HCT116 (cell line): Measurements from ENCODE around the gene SELENOM. TPM values are rescaled to one million over a fixed set of nuclear protein-coding genes. Genes with fewer than 3 reads are reported as not detected.

Experiments used
- ATAC-seq: fragments of 200-7000 bp; cut with Tn5 transposase; 2 replicates; pipeline ENCODE4 v1.9.1; 2020; ENCODE audit warnings: mild to moderate bottlenecking, moderate library complexity
- BruUV-seq: library from RNA; stranded (reverse); fragments of 400-500 nt; replicated peaks from 2 replicates; lab custom pipeline; 2021; lab: Mats Ljungman, UMichigan
- CTCF ChIA-PET: fragments of 300-600 bp; sonication (Branson Sonifier 250); formaldehyde crosslinking; loops from one replicate; lab custom pipeline; 2021; ENCODE audit warnings: antibody characterized with exemption; lab: Charles Lee
- POLR2A ChIA-PET: fragments of 300-600, 350-600 bp; sonication (Branson Sonifier 250); formaldehyde crosslinking; loops from one replicate; lab custom pipeline; 2021; ENCODE audit warnings: antibody characterized with exemption; lab: Charles Lee
- RAD21 ChIA-PET, 2 experiments: fragments of 300-600 bp; sonication (Branson Sonifier 250); formaldehyde crosslinking; loops; one replicate each; lab custom pipeline; 2023; ENCODE audit warnings: low total read pairs in 2 of 2; ENCODE audit not compliant: uncharacterized antibody in 2 of 2, unreplicated experiment in 2 of 2, low non-redundant PET in 1 of 2; lab: Charles Lee
- DNase-seq: peaks from one replicate; pipeline ENCODE4 v3.0.0-alpha.2; 2010; ENCODE audit warnings: low read depth, low spot score
- H2AFZ ChIP-seq: fragments of 200-600 bp; shearing (Covaris generic), sonication (generic); 2 replicates; pipeline ENCODE4 v1.6.1; 2017; ENCODE audit warnings: low read depth, mixed run types, mixed read lengths, antibody characterized with exemption, low read length; ENCODE audit not compliant: poor library complexity, severe bottlenecking
- H3K27ac ChIP-seq: 2 replicates; pipeline ENCODE4 v1.5.1; 2012; ENCODE audit warnings: low read depth, low read length
- H3K27me3 ChIP-seq: fragments of 200-600 bp; sonication (generic); 2 replicates; pipeline ENCODE4 v1.6.1; 2016; ENCODE audit warnings: mixed run types, low read length, mixed read lengths; ENCODE audit not compliant: insufficient read depth
- H3K36me3 ChIP-seq, 2 experiments: fragments of 200-500 bp in 1 of 2; fragments of 200-600 bp in 1 of 2; sonication (Bioruptor generic) in 1 of 2; sonication (generic) in 1 of 2; 2 replicates each; pipeline versions ENCODE4 v1.5.1 to v1.6.1; 2014 to 2016; ENCODE audit warnings: low read length in 2 of 2, inconsistent platforms in 1 of 2, mixed read lengths in 1 of 2, mixed run types in 1 of 2; ENCODE audit not compliant: insufficient read depth in 2 of 2, control insufficient read depth in 1 of 2
- H3K4me1 ChIP-seq, 2 experiments: fragments of 200-600 bp in 1 of 2; sonication (generic) in 1 of 2; 2 replicates each; pipeline versions ENCODE4 v1.5.1 to v1.6.1; 2012 to 2017; ENCODE audit warnings: low read length in 2 of 2, inconsistent platforms in 1 of 2, mild to moderate bottlenecking in 1 of 2, mixed read lengths in 1 of 2, mixed run types in 1 of 2, moderate library complexity in 1 of 2; ENCODE audit not compliant: insufficient read depth in 2 of 2, control insufficient read depth in 1 of 2
- H3K4me2 ChIP-seq: fragments of 200-600 bp; sonication (generic); 2 replicates; pipeline ENCODE4 v1.6.1; 2017; ENCODE audit warnings: mixed run types, low read length, mixed read lengths
- H3K4me3 ChIP-seq, 2 experiments: fragments of 200-600 bp in 1 of 2; sonication (generic) in 1 of 2; replicated peaks in 1 of 2; 2 replicates each; pipeline ENCODE4 v1.5.1; 2011 to 2016; ENCODE audit warnings: low read length in 2 of 2, control low read depth in 1 of 2, low read depth in 1 of 2, mild to moderate bottlenecking in 1 of 2, mixed read lengths in 1 of 2, mixed run types in 1 of 2
- H3K79me2 ChIP-seq: fragments of 200-600 bp; sonication (generic); 2 replicates; pipeline ENCODE4 v1.6.1; 2017; ENCODE audit warnings: mild to moderate bottlenecking, mixed run types, low read length, moderate library complexity, mixed read lengths; ENCODE audit not compliant: insufficient read depth
- H3K9ac ChIP-seq: fragments of 200-600 bp; sonication (generic); 2 replicates; pipeline ENCODE4 v1.6.1; 2016; ENCODE audit warnings: low read length, mixed read lengths
- H3K9me2 ChIP-seq: fragments of 200-600 bp; sonication (generic), shearing (Covaris generic); 2 replicates; pipeline ENCODE4 v1.6.1; 2017; ENCODE audit warnings: mixed run types, mild to moderate bottlenecking, moderate library complexity; ENCODE audit not compliant: insufficient read depth
- H3K9me3 ChIP-seq, 2 experiments: fragments of 200-500 bp in 1 of 2; fragments of 200-600 bp in 1 of 2; sonication (Bioruptor generic) in 1 of 2; sonication (generic) in 1 of 2; 2 replicates each; pipeline ENCODE4 v1.6.1; 2014 to 2017; ENCODE audit warnings: low read length in 2 of 2, mixed read lengths in 2 of 2, inconsistent platforms in 1 of 2, low read depth in 1 of 2, mild to moderate bottlenecking in 1 of 2, mixed run types in 1 of 2, moderate library complexity in 1 of 2; ENCODE audit not compliant: control insufficient read depth in 1 of 2, insufficient read depth in 1 of 2
- H4K20me1 ChIP-seq: fragments of 200-600 bp; sonication (generic), shearing (Covaris generic); 2 replicates; pipeline ENCODE4 v1.6.1; 2017; ENCODE audit warnings: mixed run types, mild to moderate bottlenecking, moderate library complexity; ENCODE audit not compliant: insufficient read depth
- CEBPB ChIP-seq: IDR thresholded peaks from 2 replicates; pipeline ENCODE4 v1.6.1; 2012; ENCODE audit warnings: low read depth
- EZH2 ChIP-seq: fragments of 200-600 bp; sonication (generic); IDR thresholded peaks from 2 replicates; pipeline ENCODE4 v1.6.1; 2017; ENCODE audit warnings: antibody characterized with exemption, mixed run types
- TCF7L2 ChIP-seq: IDR thresholded peaks from 2 replicates; pipeline ENCODE4 v1.7.0; 2011; ENCODE audit warnings: borderline replicate concordance, inconsistent platforms; ENCODE audit not compliant: insufficient read depth, insufficient read length; ENCODE audit errors: extremely low read depth
- intact Hi-C: fragments of 100-400 bp; cut with micrococcal nuclease; formaldehyde crosslinking; loops from 2 replicates; pipeline ENCODE4 v1.10.0; 2022
- total RNA-seq: library from RNA; stranded (reverse); gene quantifications from one replicate; pipeline ENCODE4 v1.2.1, GENCODE V29; 2021; ENCODE audit not compliant: unreplicated experiment
- TF ChIP-seq, protein P1 (sequence below): IDR thresholded peaks from 2 replicates; pipeline ENCODE4 v1.6.1; 2012
- TF ChIP-seq, protein P2 (sequence below): IDR thresholded peaks from 2 replicates; pipeline ENCODE4 v1.6.1; 2012
- TF ChIP-seq, protein P3 (sequence below), 3 experiments: fragments of 200-600 bp in 1 of 3; sonication (generic) in 1 of 3; IDR thresholded peaks in 2 of 3; conservative IDR thresholded peaks in 1 of 3; 2 replicates each; pipeline ENCODE4 v1.5.1; 2012 to 2017; ENCODE audit warnings: low read depth in 2 of 3, low read length in 2 of 3, antibody characterized with exemption in 1 of 3, borderline replicate concordance in 1 of 3, control low read depth in 1 of 3, mild to moderate bottlenecking in 1 of 3, mixed read lengths in 1 of 3, mixed run types in 1 of 3, moderate library complexity in 1 of 3; ENCODE audit not compliant: insufficient read depth in 1 of 3
- TF ChIP-seq, protein P4 (sequence below): IDR thresholded peaks from 2 replicates; pipeline ENCODE4 v1.6.1; 2011; ENCODE audit warnings: mild to moderate bottlenecking, low read length, moderate library complexity; ENCODE audit not compliant: insufficient replicate concordance; ENCODE audit errors: extremely low read depth

SELENOM gene
- total RNA-seq, 1 experiment from 2014 or later, result 65.6 TPM

DNA sequence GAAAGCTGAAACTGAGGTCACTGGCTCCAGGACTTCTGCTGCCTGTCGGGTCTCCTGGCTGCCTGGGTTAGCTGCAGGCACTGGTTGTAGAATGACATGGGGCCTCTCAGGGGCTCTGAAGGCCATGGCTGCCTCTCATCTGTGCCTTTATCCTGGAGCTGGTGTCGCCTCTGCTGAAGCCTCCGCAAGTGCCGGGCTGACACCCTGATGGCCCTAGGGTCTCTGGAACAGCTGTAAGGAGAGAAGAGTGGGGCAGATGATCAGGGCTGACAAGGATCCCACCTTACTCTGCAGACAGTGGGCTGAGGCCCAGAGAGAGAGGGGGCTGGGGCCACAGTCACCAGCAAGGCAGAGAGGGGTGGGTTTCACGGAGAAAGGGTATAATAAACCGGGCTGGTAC lies 28.3 kb upstream of the SELENOM start:
- no peak overlapping the region for H3K4me3 ChIP-seq
- CTCF ChIA-PET, result no interaction called here
- no TSS peak for BruUV-seq

More for the DNA sequence above, 28.3 kb upstream of the SELENOM start:
- H3K9me2 ChIP-seq, result no peaks in the 10 kb centered on the region
- no peak overlapping the region for H3K27ac ChIP-seq
- H3K36me3 ChIP-seq, result no peaks in the 10 kb centered on the region
- TF ChIP-seq, protein P1, sequence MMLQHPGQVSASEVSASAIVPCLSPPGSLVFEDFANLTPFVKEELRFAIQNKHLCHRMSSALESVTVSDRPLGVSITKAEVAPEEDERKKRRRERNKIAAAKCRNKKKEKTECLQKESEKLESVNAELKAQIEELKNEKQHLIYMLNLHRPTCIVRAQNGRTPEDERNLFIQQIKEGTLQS, result no peak
- TF ChIP-seq, protein P2, sequence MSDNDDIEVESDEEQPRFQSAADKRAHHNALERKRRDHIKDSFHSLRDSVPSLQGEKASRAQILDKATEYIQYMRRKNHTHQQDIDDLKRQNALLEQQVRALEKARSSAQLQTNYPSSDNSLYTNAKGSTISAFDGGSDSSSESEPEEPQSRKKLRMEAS, result no peak
- TF ChIP-seq TCF7L2 (no peak), CEBPB (no peak), EZH2 (no peak)
- TF ChIP-seq, protein P3, sequence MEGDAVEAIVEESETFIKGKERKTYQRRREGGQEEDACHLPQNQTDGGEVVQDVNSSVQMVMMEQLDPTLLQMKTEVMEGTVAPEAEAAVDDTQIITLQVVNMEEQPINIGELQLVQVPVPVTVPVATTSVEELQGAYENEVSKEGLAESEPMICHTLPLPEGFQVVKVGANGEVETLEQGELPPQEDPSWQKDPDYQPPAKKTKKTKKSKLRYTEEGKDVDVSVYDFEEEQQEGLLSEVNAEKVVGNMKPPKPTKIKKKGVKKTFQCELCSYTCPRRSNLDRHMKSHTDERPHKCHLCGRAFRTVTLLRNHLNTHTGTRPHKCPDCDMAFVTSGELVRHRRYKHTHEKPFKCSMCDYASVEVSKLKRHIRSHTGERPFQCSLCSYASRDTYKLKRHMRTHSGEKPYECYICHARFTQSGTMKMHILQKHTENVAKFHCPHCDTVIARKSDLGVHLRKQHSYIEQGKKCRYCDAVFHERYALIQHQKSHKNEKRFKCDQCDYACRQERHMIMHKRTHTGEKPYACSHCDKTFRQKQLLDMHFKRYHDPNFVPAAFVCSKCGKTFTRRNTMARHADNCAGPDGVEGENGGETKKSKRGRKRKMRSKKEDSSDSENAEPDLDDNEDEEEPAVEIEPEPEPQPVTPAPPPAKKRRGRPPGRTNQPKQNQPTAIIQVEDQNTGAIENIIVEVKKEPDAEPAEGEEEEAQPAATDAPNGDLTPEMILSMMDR (IDR thresholded peaks at IDR 0.05 in 2 of 3, conservative IDR thresholded peaks at IDR 0.05 in 1 of 3; ENCODE audit: borderline replicate concordance in 1 of 3, insufficient read depth in 1 of 3, low read depth in 2 of 3, low read length in 2 of 3), result no peak
- TF ChIP-seq, protein P4, sequence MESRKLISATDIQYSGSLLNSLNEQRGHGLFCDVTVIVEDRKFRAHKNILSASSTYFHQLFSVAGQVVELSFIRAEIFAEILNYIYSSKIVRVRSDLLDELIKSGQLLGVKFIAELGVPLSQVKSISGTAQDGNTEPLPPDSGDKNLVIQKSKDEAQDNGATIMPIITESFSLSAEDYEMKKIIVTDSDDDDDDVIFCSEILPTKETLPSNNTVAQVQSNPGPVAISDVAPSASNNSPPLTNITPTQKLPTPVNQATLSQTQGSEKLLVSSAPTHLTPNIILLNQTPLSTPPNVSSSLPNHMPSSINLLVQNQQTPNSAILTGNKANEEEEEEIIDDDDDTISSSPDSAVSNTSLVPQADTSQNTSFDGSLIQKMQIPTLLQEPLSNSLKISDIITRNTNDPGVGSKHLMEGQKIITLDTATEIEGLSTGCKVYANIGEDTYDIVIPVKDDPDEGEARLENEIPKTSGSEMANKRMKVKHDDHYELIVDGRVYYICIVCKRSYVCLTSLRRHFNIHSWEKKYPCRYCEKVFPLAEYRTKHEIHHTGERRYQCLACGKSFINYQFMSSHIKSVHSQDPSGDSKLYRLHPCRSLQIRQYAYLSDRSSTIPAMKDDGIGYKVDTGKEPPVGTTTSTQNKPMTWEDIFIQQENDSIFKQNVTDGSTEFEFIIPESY, result no peak
- H3K4me1 ChIP-seq, result peaks cover 0 to 4% of the 10 kb centered on the region in 2 experiments; a peak in 2 of 4 replicates
- H2AFZ ChIP-seq, result no peak overlapping the region
- no peak overlapping the region for H3K4me2 ChIP-seq
- POLR2A ChIA-PET, result no interaction called here
- no peaks in the 10 kb centered on the region for H4K20me1 ChIP-seq
- intact Hi-C loops, result no loop called here
- no peak for ATAC-seq
- H3K79me2 ChIP-seq, result no peaks in the 10 kb centered on the region
- H3K27me3 ChIP-seq, result no peaks in the 10 kb centered on the region
- RAD21 ChIA-PET, result no interaction called here
- H3K9me3 ChIP-seq, result no peaks in the 10 kb centered on the region
- DNase-seq, result no peak
- H3K9ac ChIP-seq, result no peak overlapping the region
